SK-N-MC (cell line): ENCODE data around the gene UNC13A.

Experiments
- EZH2 ChIP-seq: fragments of 200-600 bp; sonication (generic); IDR thresholded peaks from one replicate; pipeline ENCODE4 v1.6.1; 2017; ENCODE audit warnings: antibody characterized with exemption
- FOXP2 ChIP-seq: optimal IDR thresholded peaks from 2 replicates; pipeline ENCODE3; 2011; ENCODE audit warnings: mild to moderate bottlenecking, moderate library complexity; ENCODE audit not compliant: insufficient read depth; ENCODE audit errors: extremely low read length, control extremely low read depth
- POLR2AphosphoS5 ChIP-seq: IDR thresholded peaks from 2 replicates; pipeline ENCODE4 v1.6.1; 2012; ENCODE audit warnings: mild to moderate bottlenecking, low read depth, low read length, borderline replicate concordance

GRCh38 chr19:17641846-17642245, 46.3 kb downstream of the UNC13A start:
- no peak for TF ChIP-seq POLR2AphosphoS5
- no peak for TF ChIP-seq EZH2
- TF ChIP-seq FOXP2: no peak
